Neural progenitor cell (in vitro differentiated cells): Measurements from ENCODE around the gene RNF8. TPM values are rescaled to one million over a fixed set of nuclear protein-coding genes. Genes with fewer than 3 reads are reported as not detected.

ENCODE experiments used
- DNase-seq: peaks from one replicate; pipeline ENCODE4 v3.0.0-alpha.2; 2016; ENCODE audit warnings: low spot score
- H2AFZ ChIP-seq: fragments of 200-600 bp; sonication (generic); replicated peaks from 2 replicates; pipeline ENCODE4 v1.6.1; 2016; ENCODE audit warnings: antibody characterized with exemption
- H3F3A ChIP-seq: fragments of 200-600 bp; sonication (generic); 2 replicates; pipeline ENCODE4 v1.6.1; 2016; ENCODE audit warnings: antibody characterized with exemption, low read depth
- H3K27ac ChIP-seq: fragments of 200-600 bp; sonication (generic); 2 replicates; pipeline ENCODE4 v1.5.1; 2016; ENCODE audit warnings: mild to moderate bottlenecking
- H3K27me3 ChIP-seq: fragments of 200-600 bp; sonication (generic); 2 replicates; pipeline ENCODE4 v1.6.1; 2016; ENCODE audit warnings: mild to moderate bottlenecking, moderate library complexity
- H3K36me3 ChIP-seq: fragments of 200-600 bp; sonication (generic); 2 replicates; pipeline ENCODE4 v1.5.1; 2016
- H3K4me1 ChIP-seq: fragments of 200-600 bp; sonication (generic); 2 replicates; pipeline ENCODE4 v1.6.1; 2016; ENCODE audit warnings: mixed run types
- H3K4me2 ChIP-seq: fragments of 200-600 bp; sonication (generic); 2 replicates; pipeline ENCODE4 v1.6.1; 2016
- H3K4me3 ChIP-seq: fragments of 200-600 bp; sonication (generic); 2 replicates; pipeline ENCODE4 v1.5.1; 2016
- H3K79me2 ChIP-seq: fragments of 200-600 bp; sonication (generic); 2 replicates; pipeline ENCODE4 v1.6.1; 2016; ENCODE audit warnings: low read depth
- H3K9ac ChIP-seq: fragments of 200-600 bp; sonication (generic); 2 replicates; pipeline ENCODE4 v1.6.1; 2016
- H3K9me3 ChIP-seq: fragments of 200-600 bp; sonication (generic); 2 replicates; pipeline ENCODE4 v1.5.1; 2016; ENCODE audit warnings: low read depth
- H4K20me1 ChIP-seq: fragments of 200-600 bp; sonication (generic); 2 replicates; pipeline ENCODE4 v1.6.1; 2016; ENCODE audit warnings: low read depth
- H3K27ac Mint-ChIP-seq: 3 replicates; pipeline ENCODE4 v1.8.0; 2021; ENCODE audit warnings: mixed read lengths
- H3K27me3 Mint-ChIP-seq: 2 replicates; pipeline ENCODE4 v1.8.0; 2022; ENCODE audit warnings: low read depth, mild to moderate bottlenecking, inconsistent platforms, moderate library complexity, mixed read lengths; ENCODE audit not compliant: insufficient read depth
- H3K36me3 Mint-ChIP-seq: 3 replicates; pipeline ENCODE4 v1.8.0; 2021; ENCODE audit warnings: mixed read lengths
- H3K4me1 Mint-ChIP-seq: 3 replicates; pipeline ENCODE4 v1.8.0; 2021; ENCODE audit warnings: mixed read lengths
- H3K4me3 Mint-ChIP-seq: 3 replicates; pipeline ENCODE4 v1.8.0; 2021; ENCODE audit warnings: mild to moderate bottlenecking, moderate library complexity, mixed read lengths
- H3K9me3 Mint-ChIP-seq: 3 replicates; pipeline ENCODE4 v1.8.0; 2020; ENCODE audit warnings: mixed read lengths
- EZH2 ChIP-seq: fragments of 200-600 bp; sonication (generic); IDR thresholded peaks from 2 replicates; pipeline ENCODE4 v1.6.1; 2017; ENCODE audit warnings: antibody characterized with exemption, mild to moderate bottlenecking, moderate library complexity
- EZH2phosphoT487 ChIP-seq: fragments of 200-600 bp; sonication (generic); IDR thresholded peaks from 2 replicates; pipeline ENCODE4 v1.6.1; 2017; ENCODE audit warnings: antibody characterized with exemption
- total RNA-seq: library from RNA; depleted of rRNA; stranded (reverse); fragments of >200 nt; gene quantifications from 2 replicates; pipeline ENCODE4 v1.2.3, GENCODE V29; 2015; ENCODE audit warnings: low replicate concordance
- TF ChIP-seq, protein P1 (sequence below): fragments of 200-600 bp; sonication (generic); IDR thresholded peaks from 2 replicates; pipeline ENCODE4 v1.5.1; 2017; ENCODE audit warnings: antibody characterized with exemption, mild to moderate bottlenecking

The RNF8 gene
- total RNA-seq, 1 donor from 2014 or later = 68.5 TPM

DNA sequence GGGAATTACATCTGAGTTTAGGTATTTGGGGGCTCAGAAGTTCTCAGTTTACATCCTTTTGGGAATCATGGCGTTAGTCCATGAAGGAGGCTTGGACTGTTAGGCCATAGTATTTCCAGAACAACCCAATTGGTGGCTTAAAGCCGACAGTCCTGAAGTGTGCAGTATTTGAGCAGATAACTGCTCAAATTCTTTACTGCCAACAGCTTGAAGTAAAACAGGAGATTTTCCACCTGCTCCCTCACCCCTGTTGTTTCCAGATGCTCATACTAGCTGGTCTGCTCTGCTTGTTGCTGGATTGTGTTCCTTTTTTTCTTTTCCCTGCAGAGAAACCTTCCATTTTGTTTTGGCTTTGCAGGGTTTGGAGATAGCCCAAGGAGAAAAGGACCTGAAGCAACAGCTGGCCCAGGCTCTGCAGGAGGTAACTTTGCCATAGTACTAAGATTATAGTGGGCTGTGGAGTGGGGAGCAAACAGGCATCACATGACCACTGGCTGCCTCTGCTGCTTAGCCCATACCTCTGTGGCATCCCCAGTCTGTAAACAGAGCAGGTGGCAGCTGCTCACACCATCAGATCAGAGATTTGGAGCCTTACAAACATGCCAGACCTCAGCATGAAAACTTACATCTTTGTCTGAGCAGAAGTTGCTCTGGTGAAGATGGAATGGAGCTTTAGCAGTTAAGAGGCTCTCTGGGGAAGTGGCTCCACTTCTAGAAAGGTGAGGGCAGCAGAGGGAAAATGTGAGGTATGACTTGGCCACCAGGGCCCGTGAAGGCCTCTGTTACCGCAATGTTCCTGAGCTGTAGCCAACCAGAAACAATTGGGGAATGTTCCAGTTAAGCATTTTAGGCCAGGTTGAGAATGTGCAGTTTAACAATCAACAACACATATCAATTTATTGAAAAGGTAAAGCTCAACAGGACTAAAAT is 17.6 kb downstream of the RNF8 start:
- no peaks in the 10 kb centered on the region for H3K4me1 ChIP-seq
- H3K27me3 ChIP-seq = no peaks in the 10 kb centered on the region
- H3K4me1 Mint-ChIP-seq = no peaks in the 10 kb centered on the region
- H3K36me3 Mint-ChIP-seq = peaks cover 26% of the 10 kb centered on the region
- no peak overlapping the region for H3K27ac Mint-ChIP-seq
- no peaks in the 10 kb centered on the region for H3K79me2 ChIP-seq
- no peak overlapping the region for H3K4me2 ChIP-seq
- no peaks in the 10 kb centered on the region for H3K27me3 Mint-ChIP-seq
- DNase-seq = no peak
- no peaks in the 10 kb centered on the region for H3K36me3 ChIP-seq
- no peak overlapping the region for H3K27ac ChIP-seq
- H3K9me3 ChIP-seq = no peaks in the 10 kb centered on the region
- H2AFZ ChIP-seq = no peak overlapping the region
- no peak overlapping the region for H3K4me3 Mint-ChIP-seq
- H3F3A ChIP-seq = no peaks in the 10 kb centered on the region
- H3K9me3 Mint-ChIP-seq = no peaks in the 10 kb centered on the region
- no peak overlapping the region for H3K4me3 ChIP-seq
- no peak for TF ChIP-seq EZH2
- TF ChIP-seq, protein P1, sequence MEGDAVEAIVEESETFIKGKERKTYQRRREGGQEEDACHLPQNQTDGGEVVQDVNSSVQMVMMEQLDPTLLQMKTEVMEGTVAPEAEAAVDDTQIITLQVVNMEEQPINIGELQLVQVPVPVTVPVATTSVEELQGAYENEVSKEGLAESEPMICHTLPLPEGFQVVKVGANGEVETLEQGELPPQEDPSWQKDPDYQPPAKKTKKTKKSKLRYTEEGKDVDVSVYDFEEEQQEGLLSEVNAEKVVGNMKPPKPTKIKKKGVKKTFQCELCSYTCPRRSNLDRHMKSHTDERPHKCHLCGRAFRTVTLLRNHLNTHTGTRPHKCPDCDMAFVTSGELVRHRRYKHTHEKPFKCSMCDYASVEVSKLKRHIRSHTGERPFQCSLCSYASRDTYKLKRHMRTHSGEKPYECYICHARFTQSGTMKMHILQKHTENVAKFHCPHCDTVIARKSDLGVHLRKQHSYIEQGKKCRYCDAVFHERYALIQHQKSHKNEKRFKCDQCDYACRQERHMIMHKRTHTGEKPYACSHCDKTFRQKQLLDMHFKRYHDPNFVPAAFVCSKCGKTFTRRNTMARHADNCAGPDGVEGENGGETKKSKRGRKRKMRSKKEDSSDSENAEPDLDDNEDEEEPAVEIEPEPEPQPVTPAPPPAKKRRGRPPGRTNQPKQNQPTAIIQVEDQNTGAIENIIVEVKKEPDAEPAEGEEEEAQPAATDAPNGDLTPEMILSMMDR = no peak
- TF ChIP-seq EZH2phosphoT487 = no peak
- H3K9ac ChIP-seq = no peak overlapping the region
- H4K20me1 ChIP-seq = peaks cover 22% of the 10 kb centered on the region

DNA sequence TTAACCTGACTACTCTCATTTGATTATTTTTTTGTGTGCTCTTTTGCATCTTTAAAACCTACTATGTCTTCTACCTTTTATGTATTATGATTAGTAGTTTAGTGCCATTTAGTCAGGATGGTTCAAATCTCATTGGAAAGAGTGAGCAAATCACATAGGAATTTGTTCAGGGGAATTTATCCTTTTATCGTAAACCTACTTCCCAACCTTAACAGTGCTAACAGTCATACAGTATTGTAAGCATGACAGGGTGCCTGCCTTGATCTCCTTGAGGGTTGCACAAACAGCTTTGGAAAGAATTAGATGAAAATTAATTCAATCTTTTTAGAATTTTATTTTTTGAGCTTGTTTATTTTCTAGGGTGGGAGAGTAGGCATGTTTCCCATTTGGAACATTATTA is 18.3 kb downstream of the RNF8 start:
- H3K9me3 Mint-ChIP-seq = no peaks in the 10 kb centered on the region
- no peak overlapping the region for H2AFZ ChIP-seq
- H3F3A ChIP-seq = no peaks in the 10 kb centered on the region
- H3K4me2 ChIP-seq = no peak overlapping the region
- H3K4me1 Mint-ChIP-seq = no peaks in the 10 kb centered on the region
- H3K4me1 ChIP-seq = no peaks in the 10 kb centered on the region
- H3K27ac ChIP-seq = no peak overlapping the region
- H3K36me3 ChIP-seq = no peaks in the 10 kb centered on the region
- no peak overlapping the region for H3K27ac Mint-ChIP-seq
- H3K9ac ChIP-seq = no peak overlapping the region
- H3K27me3 Mint-ChIP-seq = no peaks in the 10 kb centered on the region
- peaks cover 15% of the 10 kb centered on the region for H4K20me1 ChIP-seq
- DNase-seq = no peak
- H3K79me2 ChIP-seq = no peaks in the 10 kb centered on the region
- no peak overlapping the region for H3K4me3 Mint-ChIP-seq
- H3K4me3 ChIP-seq = no peak overlapping the region
- no peaks in the 10 kb centered on the region for H3K27me3 ChIP-seq
- TF ChIP-seq EZH2phosphoT487 = no peak
- no peak for TF ChIP-seq EZH2
- TF ChIP-seq, protein P1 = no peak
- H3K9me3 ChIP-seq = no peaks in the 10 kb centered on the region
- peaks cover 27% of the 10 kb centered on the region for H3K36me3 Mint-ChIP-seq

DNA sequence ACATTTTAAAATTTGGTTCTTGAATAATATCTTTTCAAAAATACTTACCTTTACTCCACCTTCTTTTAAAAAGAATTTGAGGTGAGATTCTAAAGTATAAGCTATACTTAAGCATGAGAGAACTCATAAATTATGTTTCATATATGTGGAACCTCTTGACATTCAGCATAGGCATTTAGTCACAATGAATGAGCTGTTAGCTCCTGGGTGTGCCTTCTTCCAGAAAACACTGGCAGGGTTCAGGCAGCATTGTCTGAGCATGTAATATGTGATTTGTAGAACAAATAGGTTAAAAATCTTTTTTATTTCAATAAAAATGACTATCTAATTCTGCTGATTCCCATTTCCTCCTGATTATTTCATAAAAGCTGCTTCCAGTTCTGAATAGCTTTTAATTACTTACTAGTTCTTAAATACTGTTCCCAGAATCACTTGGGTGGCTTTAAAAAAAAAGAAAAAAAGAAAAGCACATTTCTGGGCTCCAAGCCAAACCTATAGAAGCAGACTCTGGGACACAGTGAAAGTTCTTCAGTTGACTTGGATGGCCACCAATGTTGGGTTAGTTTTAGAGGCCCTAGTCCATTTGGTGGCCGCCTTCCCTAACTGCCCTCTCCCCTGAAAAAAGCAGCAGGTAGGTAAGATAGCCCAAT is 20.2 kb downstream of the RNF8 start:
- H3K36me3 ChIP-seq = peaks cover 6% of the 10 kb centered on the region
- no peak overlapping the region for H3K4me2 ChIP-seq
- Mint-ChIP-seq H3K4me1 (no peaks in the 10 kb centered on the region), H3K9me3 (no peaks in the 10 kb centered on the region), H3K27me3 (peaks cover 2% of the 10 kb centered on the region), H3K36me3 (peaks cover 30% of the 10 kb centered on the region), H3K4me3 (no peak overlapping the region), H3K27ac (no peak overlapping the region)
- H3K9me3 ChIP-seq = no peaks in the 10 kb centered on the region
- no peak for DNase-seq
- H2AFZ ChIP-seq = no peak overlapping the region
- no peak for TF ChIP-seq EZH2
- TF ChIP-seq, protein P1 = no peak
- no peak for TF ChIP-seq EZH2phosphoT487
- no peak overlapping the region for H3K9ac ChIP-seq
- H3F3A ChIP-seq = no peaks in the 10 kb centered on the region
- H3K4me3 ChIP-seq = no peak overlapping the region
- no peaks in the 10 kb centered on the region for H3K4me1 ChIP-seq
- H4K20me1 ChIP-seq = peaks cover 16% of the 10 kb centered on the region
- no peaks in the 10 kb centered on the region for H3K79me2 ChIP-seq
- no peaks in the 10 kb centered on the region for H3K27me3 ChIP-seq
- no peak overlapping the region for H3K27ac ChIP-seq
